Suprapubic skin (tissue), 4 donors: ENCODE measurements around the gene MTA3. TPM values are rescaled to one million over a fixed set of nuclear protein-coding genes. Genes with fewer than 3 reads are reported as not detected.
"Not testable (repeated sequence)": the region's sequence is repeated elsewhere in the genome, so short reads cannot be mapped to it uniquely, and the experiment has no call there.

Experiments used
- DNase-seq, 2 donors: peaks; one replicate each; pipeline ENCODE4 v3.0.0-alpha.2; 2019; ENCODE audit warnings: low spot score in 2 of 2
- H3K27ac ChIP-seq: fragments of 200-600 bp; sonication (generic); one replicate; pipeline ENCODE4 v1.5.1; 2019
- H3K27me3 ChIP-seq: fragments of 200-600 bp; sonication (generic); one replicate; pipeline ENCODE4 v1.5.1; 2019
- H3K36me3 ChIP-seq: fragments of 200-600 bp; sonication (generic); one replicate; pipeline ENCODE4 v1.5.1; 2019
- H3K4me1 ChIP-seq: fragments of 200-600 bp; sonication (generic); one replicate; pipeline ENCODE4 v1.5.1; 2019
- H3K4me3 ChIP-seq: fragments of 200-600 bp; sonication (generic); one replicate; pipeline ENCODE4 v1.5.1; 2019; ENCODE audit warnings: mild to moderate bottlenecking
- H3K9me3 ChIP-seq: fragments of 200-600 bp; sonication (generic); one replicate; pipeline ENCODE4 v1.5.1; 2019
- EP300 ChIP-seq: sonication (generic); formaldehyde crosslinking; IDR thresholded peaks from one replicate; pipeline ENCODE4 v1.6.1; 2017; ENCODE audit warnings: antibody characterized with exemption
- POLR2A ChIP-seq, 2 donors: fragments of 450-650 bp; IDR thresholded peaks; one replicate each; pipeline ENCODE4 v1.6.1; 2017; ENCODE audit warnings: antibody characterized with exemption in 2 of 2, mild to moderate bottlenecking in 2 of 2, moderate library complexity in 2 of 2
- POLR2AphosphoS5 ChIP-seq, 3 donors: sonication (generic); formaldehyde crosslinking; IDR thresholded peaks; one replicate each; pipeline ENCODE4 v1.6.1; 2017; ENCODE audit warnings: antibody characterized with exemption in 3 of 3
- WGBS: methylation state at CpG from one replicate; pipeline ENCODE4 v1.1.5; 2018; 5-methylcytosine and 5-hydroxymethylcytosine counted together
- total RNA-seq, 4 donors: library from RNA; depleted of rRNA; stranded (reverse); fragments of >200 nt; gene quantifications; one replicate each; pipeline ENCODE4 v1.1.0, GENCODE V29; 2016
- TF ChIP-seq, protein P1 (sequence below), 2 donors: fragments of 200-600 bp in 1 of 2; fragments of 450-650 bp in 1 of 2; sonication (generic) in 1 of 2; IDR thresholded peaks; one replicate each; pipeline ENCODE4 v1.5.1; 2016 to 2019; ENCODE audit warnings: antibody characterized with exemption in 2 of 2, mild to moderate bottlenecking in 1 of 2, moderate library complexity in 1 of 2

MTA3 gene
- total RNA-seq, 4 donors from 2014 or later: 29.6 to 81.9 (median 30.3) TPM

DNA sequence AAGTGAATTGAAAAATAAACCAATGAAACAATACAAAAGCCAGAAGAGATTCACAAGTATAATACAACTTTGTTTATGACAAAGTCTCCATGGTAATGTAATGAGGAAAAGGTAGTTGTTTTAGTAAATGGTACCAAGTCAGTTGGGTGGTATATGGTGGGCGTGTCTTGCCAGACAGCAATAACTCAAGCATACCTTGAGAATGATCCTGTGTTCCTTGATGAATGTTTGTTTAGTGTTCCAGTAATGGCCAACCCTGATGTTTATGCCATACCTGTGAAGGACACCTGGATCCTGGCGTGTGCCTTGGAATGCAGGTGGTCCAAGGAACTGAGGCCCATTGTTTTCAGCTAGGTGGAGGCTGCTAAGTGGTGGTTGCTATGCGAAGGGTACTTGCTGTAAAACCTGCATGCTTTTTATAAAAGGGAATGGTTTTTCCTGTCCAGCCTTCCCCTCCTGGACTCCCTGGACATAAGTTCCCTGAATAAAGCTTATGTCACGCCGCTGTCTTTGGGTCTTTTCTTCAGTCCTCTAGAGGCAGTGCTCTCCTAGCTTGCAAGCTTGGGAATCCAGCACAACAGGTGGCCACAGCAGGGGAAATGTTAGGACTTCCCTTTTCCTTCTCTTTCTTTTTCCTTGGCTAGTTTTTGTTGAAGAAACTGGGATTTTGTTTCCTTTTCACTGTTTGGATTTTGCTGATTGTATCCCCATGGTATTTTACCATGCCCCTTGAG is 54.7 kb downstream of the MTA3 start:
- TF ChIP-seq, protein P1, sequence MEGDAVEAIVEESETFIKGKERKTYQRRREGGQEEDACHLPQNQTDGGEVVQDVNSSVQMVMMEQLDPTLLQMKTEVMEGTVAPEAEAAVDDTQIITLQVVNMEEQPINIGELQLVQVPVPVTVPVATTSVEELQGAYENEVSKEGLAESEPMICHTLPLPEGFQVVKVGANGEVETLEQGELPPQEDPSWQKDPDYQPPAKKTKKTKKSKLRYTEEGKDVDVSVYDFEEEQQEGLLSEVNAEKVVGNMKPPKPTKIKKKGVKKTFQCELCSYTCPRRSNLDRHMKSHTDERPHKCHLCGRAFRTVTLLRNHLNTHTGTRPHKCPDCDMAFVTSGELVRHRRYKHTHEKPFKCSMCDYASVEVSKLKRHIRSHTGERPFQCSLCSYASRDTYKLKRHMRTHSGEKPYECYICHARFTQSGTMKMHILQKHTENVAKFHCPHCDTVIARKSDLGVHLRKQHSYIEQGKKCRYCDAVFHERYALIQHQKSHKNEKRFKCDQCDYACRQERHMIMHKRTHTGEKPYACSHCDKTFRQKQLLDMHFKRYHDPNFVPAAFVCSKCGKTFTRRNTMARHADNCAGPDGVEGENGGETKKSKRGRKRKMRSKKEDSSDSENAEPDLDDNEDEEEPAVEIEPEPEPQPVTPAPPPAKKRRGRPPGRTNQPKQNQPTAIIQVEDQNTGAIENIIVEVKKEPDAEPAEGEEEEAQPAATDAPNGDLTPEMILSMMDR (IDR thresholded peaks at IDR 0.05): no peak
- TF ChIP-seq EP300: no peak
- TF ChIP-seq POLR2AphosphoS5 (IDR thresholded peaks at IDR 0.05): no peak
- no peak for TF ChIP-seq POLR2A (IDR thresholded peaks at IDR 0.05)
- Histone ChIP-seq H3K27me3 (no peaks in the 10 kb centered on the region), H3K27ac (no peak overlapping the region), H3K4me1 (peaks cover 4% of the 10 kb centered on the region), H3K36me3 (no peaks in the 10 kb centered on the region), H3K9me3 (no peaks in the 10 kb centered on the region), H3K4me3 (no peak overlapping the region)
- WGBS: 85% methylated on average over 5 of the region's 5 CpGs
- no peak for DNase-seq

DNA sequence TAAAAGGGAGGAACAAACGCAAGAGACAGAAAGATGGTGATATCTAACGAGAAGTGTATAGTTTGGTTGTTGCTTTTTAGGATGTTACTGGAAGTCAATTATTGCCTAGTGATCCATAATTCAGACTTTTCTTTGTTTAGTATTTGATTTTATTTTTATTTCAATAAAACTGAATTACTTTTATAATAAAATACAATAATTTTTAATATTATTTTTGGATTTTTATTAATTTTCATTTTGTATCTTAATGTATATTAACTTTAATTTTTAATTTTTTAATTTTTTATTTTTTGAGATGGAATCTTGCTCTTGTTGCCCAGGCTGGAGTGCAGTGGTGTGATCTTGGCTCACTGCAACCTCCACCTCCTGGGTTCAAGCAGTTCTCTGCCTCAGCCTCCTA is 55.6 kb downstream of the MTA3 start:
- Histone ChIP-seq H3K36me3 (no peaks in the 10 kb centered on the region), H3K9me3 (no peaks in the 10 kb centered on the region), H3K27ac (no peak overlapping the region), H3K4me3 (no peak overlapping the region), H3K4me1 (no peaks in the 10 kb centered on the region), H3K27me3 (no peaks in the 10 kb centered on the region)
- TF ChIP-seq, protein P1 (IDR thresholded peaks at IDR 0.05): no peak
- TF ChIP-seq POLR2AphosphoS5 (IDR thresholded peaks at IDR 0.05): no peak
- TF ChIP-seq EP300: no peak
- no peak for TF ChIP-seq POLR2A (IDR thresholded peaks at IDR 0.05)
- WGBS: 100% methylated on average over 2 of the region's 2 CpGs
- DNase-seq: no peak

DNA sequence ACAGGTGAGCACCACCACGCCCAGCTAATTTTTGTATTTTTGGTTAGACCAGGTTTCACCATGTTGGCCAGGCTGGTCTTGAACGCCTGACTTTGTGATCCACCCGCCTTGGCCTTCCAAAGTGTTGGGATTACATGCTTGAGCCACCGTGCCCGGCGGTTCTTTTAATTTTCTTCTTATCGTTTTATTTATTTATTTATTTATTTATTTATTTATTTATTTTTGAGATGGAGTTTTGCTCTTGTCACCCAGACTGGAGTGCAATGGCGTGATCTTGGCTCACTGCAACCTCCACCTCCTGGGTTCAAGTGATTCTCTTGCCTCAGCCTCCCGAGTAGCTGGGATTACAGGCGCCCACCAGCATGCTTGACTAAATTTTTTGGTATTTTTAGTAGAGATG is 59.6 kb downstream of the MTA3 start:
- not testable (repeated sequence) for DNase-seq, H3K27ac ChIP-seq, H3K27me3 ChIP-seq, H3K4me3 ChIP-seq, H3K9me3 ChIP-seq, H3K36me3 ChIP-seq, H3K4me1 ChIP-seq
- WGBS: 96% methylated on average over 10 of the region's 10 CpGs

DNA sequence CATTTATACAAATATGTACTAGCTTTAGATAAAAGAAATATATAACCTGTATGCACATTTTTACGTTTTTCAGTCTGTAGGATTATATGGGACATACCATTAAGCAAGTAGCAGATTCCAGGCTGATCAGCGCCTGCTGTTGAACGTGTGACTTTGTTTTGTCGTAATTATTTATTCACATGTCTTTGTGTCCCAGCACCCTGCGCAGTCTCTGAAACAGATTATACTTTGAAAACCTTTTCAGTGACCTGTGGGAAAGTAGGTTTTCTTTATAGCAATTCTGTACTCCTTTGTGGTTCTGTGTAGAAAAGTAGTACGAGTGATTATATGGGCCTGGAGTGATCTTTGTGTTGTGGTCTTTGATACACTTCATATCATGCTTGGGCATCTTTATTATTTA is 68.5 kb downstream of the MTA3 start:
- no peaks in the 10 kb centered on the region for H3K9me3 ChIP-seq
- H3K4me3 ChIP-seq: no peak overlapping the region
- H3K27me3 ChIP-seq: no peaks in the 10 kb centered on the region
- no peaks in the 10 kb centered on the region for H3K4me1 ChIP-seq
- H3K36me3 ChIP-seq: no peaks in the 10 kb centered on the region
- WGBS: 93% methylated on average over 6 of the region's 6 CpGs
- DNase-seq: no peak
- no peak overlapping the region for H3K27ac ChIP-seq
- TF ChIP-seq EP300 (no peak), POLR2AphosphoS5 (IDR thresholded peaks at IDR 0.05) (no peak), POLR2A (IDR thresholded peaks at IDR 0.05) (no peak)
- TF ChIP-seq, protein P1 (IDR thresholded peaks at IDR 0.05): no peak

DNA sequence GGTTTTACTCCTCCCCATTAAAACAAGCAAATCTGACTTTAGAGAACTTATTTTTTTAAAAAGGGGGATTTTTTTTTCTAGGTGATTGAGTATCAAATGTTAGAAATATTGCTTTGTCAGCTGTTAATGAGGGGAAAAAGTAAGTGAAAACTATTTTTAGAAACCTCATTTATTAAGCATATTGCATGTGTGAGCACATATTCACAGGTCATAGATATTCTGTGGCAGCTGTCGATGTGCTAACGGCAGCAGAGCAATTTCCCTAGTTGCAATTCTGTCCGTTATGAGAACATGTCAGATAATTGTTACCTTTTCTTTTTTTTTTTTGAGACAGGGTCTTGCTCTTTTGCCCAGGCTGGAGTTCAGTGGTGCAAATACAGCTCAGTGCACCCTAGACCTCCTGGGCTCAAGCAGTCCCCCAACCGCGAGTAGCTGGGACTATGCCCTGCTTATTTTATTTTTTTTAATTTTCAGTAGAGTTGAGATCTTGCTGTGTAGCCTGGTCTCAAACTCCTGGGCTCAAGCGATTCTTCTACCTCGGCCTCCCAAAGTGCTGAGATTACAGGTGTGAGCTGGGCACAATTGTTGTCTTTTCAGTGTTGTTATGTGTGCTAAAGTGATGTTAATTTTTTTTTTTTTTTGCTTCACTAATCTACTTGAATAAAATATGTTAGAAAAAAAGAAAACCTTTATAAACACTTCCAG is 69.8 kb downstream of the MTA3 start:
- WGBS: 94% methylated on average over 7 of the region's 7 CpGs
- Histone ChIP-seq H3K36me3 (no peaks in the 10 kb centered on the region), H3K27ac (no peak overlapping the region), H3K4me3 (no peak overlapping the region), H3K27me3 (no peaks in the 10 kb centered on the region), H3K4me1 (no peaks in the 10 kb centered on the region), H3K9me3 (no peaks in the 10 kb centered on the region)
- TF ChIP-seq EP300 (no peak), POLR2A (IDR thresholded peaks at IDR 0.05) (no peak), POLR2AphosphoS5 (IDR thresholded peaks at IDR 0.05) (no peak)
- TF ChIP-seq, protein P1 (IDR thresholded peaks at IDR 0.05): no peak
- DNase-seq: no peak
